Neutrophil (primary cell): ENCODE results near the gene SLC9A3.
"Not testable (repeated sequence)": the region's sequence is repeated elsewhere in the genome, so short reads cannot be mapped to it uniquely, and the experiment has no call there.

Experiments used
- H3K27ac ChIP-seq: fragments of 200-600 bp; sonication (generic); 2 replicates; pipeline ENCODE4 v1.5.1; 2016; ENCODE audit warnings: mild to moderate bottlenecking, moderate library complexity
- H3K27me3 ChIP-seq: fragments of 200-600 bp; sonication (generic); 2 replicates; pipeline ENCODE4 v1.6.0; 2016; ENCODE audit warnings: mild to moderate bottlenecking
- H3K36me3 ChIP-seq: fragments of 200-600 bp; sonication (generic); 2 replicates; pipeline ENCODE4 v1.5.1; 2017
- H3K4me1 ChIP-seq, 2 experiments: fragments of 200-600 bp in 1 of 2; sonication (generic) in 1 of 2; 1 replicate in 1 of 2; 2 replicates in 1 of 2; pipeline versions ENCODE4 v1.5.1 to v1.6.1; 2013 to 2016; ENCODE audit warnings: low read depth in 1 of 2, low read length in 1 of 2, mild to moderate bottlenecking in 1 of 2, moderate library complexity in 1 of 2; ENCODE audit not compliant: control insufficient read depth in 1 of 2, insufficient read depth in 1 of 2
- H3K4me3 ChIP-seq, 2 experiments: fragments of 200-600 bp in 1 of 2; sonication (generic) in 1 of 2; 1 replicate in 1 of 2; 2 replicates in 1 of 2; pipeline ENCODE4 v1.5.1; 2013 to 2016; ENCODE audit warnings: low read depth in 1 of 2, low read length in 1 of 2, mild to moderate bottlenecking in 1 of 2, moderate library complexity in 1 of 2
- H3K9me3 ChIP-seq: fragments of 200-600 bp; sonication (generic); 2 replicates; pipeline ENCODE4 v1.5.1; 2016
- TF ChIP-seq, protein P1 (sequence below): fragments of 200-600 bp; sonication (generic); IDR thresholded peaks from 2 replicates; pipeline ENCODE4 v1.5.1; 2016; ENCODE audit warnings: antibody characterized with exemption

Gene SLC9A3

DNA sequence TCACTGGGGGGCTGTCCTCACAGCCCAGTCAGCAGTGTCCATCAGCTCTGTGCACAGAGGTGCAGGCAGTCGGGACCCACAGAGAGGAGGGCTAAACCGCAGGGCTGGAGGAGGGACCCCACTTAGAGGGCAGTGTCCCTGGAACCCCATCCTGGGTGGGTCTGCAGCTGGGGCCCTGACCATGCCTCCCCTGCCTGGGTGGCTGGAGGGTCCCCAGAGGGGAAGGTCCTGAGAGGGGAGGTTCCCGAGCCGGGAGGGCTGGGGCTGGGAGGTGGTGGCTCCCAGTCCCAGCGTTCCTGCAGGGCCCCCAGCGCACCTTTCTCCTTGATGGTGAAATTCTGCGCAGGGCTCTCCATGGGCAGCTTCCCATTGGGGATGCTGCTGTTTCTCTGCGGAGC is 48.5 kb downstream of the SLC9A3 start:
- Histone ChIP-seq H3K4me1 (peaks cover 19 to 24% of the 10 kb centered on the region in 2 experiments), H3K4me3 (no peak overlapping the region), H3K9me3 (no peaks in the 10 kb centered on the region), H3K27ac (no peak overlapping the region), H3K36me3 (peaks cover 6% of the 10 kb centered on the region), H3K27me3 (peaks cover 72% of the 10 kb centered on the region)
- TF ChIP-seq, protein P1, sequence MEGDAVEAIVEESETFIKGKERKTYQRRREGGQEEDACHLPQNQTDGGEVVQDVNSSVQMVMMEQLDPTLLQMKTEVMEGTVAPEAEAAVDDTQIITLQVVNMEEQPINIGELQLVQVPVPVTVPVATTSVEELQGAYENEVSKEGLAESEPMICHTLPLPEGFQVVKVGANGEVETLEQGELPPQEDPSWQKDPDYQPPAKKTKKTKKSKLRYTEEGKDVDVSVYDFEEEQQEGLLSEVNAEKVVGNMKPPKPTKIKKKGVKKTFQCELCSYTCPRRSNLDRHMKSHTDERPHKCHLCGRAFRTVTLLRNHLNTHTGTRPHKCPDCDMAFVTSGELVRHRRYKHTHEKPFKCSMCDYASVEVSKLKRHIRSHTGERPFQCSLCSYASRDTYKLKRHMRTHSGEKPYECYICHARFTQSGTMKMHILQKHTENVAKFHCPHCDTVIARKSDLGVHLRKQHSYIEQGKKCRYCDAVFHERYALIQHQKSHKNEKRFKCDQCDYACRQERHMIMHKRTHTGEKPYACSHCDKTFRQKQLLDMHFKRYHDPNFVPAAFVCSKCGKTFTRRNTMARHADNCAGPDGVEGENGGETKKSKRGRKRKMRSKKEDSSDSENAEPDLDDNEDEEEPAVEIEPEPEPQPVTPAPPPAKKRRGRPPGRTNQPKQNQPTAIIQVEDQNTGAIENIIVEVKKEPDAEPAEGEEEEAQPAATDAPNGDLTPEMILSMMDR = no peak

DNA sequence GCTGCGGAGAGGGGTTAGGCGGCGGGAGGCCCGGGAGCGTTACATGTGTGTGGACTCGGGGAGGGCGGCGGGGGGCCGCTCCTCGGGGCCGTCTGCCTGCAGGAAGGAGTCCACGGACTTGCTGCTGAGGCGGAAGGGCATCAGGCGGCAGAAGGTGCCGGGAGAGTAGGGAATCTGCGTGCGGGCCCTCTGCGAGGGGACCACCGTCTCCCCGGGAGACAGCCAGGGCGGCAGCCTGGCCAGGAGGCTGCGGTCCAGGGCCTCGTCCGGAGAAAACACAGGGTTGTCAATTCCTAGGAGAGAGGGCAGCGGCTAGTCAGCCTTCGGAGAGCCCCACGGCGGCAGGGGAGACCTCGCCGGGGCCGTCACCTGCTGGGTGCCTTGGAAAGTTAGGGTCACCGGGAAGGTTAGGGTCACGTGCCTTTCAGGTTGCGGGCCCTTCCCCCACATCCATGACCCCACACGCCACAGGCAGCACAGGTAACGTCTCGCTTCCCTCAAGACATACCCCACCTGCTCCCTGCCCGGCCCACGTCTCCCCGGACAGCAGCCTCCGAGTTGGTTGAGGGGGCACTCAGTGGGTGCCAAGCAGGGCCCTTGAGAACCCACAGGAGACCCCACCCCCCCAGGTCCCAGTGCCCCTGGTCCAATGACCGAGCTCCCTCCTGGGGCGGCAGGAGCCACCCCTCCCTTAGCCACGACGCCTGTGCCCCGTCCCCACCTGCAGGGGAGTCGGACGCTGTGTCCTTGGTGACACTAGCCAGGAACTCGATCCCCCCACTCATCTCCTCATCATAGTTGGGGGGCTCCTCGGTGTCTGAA is 49.2 kb downstream of the SLC9A3 start:
- no peak overlapping the region for H3K27ac ChIP-seq
- H3K4me1 ChIP-seq = peaks cover 19 to 24% of the 10 kb centered on the region in 2 experiments

DNA sequence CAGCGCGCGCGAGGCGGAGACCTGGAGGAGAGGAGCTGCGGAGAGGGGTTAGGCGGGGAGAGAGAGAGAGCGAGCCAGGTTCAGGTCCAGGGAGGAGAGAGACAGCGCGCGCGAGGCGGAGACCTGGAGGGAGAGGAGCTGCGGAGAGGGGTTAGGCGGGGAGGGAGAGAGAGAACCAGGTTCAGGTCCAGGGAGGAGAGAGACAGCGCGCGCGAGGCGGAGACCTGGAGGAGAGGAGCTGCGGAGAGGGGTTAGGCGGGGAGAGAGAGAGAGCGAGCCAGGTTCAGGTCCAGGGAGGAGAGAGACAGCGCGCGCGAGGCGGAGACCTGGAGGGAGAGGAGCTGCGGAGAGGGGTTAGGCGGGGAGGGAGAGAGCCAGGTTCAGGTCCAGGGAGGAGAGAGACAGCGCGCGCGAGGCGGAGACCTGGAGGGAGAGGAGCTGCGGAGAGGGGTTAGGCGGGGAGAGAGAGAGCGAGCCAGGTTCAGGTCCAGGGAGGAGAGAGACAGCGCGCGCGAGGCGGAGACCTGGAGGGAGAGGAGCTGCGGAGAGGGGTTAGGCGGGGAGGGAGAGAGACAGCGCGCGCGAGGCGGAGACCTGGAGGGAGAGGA is 49.9 kb downstream of the SLC9A3 start:
- peaks cover 61% of the 10 kb centered on the region for H3K27me3 ChIP-seq
- peaks cover 17% of the 10 kb centered on the region for H3K36me3 ChIP-seq
- not testable (repeated sequence) for H3K9me3 ChIP-seq, H3K27ac ChIP-seq
- peaks cover 19 to 24% of the 10 kb centered on the region in 2 experiments for H3K4me1 ChIP-seq
- H3K4me3 ChIP-seq = peak overlapping the region; percentile 70 to 83

More for the DNA sequence above, 49.2 kb downstream of the SLC9A3 start:
- H3K36me3 ChIP-seq = peaks cover 12% of the 10 kb centered on the region
- H3K9me3 ChIP-seq = no peaks in the 10 kb centered on the region
- H3K4me3 ChIP-seq = no peak overlapping the region
- TF ChIP-seq, protein P1 = no peak
- H3K27me3 ChIP-seq = peaks cover 68% of the 10 kb centered on the region

DNA sequence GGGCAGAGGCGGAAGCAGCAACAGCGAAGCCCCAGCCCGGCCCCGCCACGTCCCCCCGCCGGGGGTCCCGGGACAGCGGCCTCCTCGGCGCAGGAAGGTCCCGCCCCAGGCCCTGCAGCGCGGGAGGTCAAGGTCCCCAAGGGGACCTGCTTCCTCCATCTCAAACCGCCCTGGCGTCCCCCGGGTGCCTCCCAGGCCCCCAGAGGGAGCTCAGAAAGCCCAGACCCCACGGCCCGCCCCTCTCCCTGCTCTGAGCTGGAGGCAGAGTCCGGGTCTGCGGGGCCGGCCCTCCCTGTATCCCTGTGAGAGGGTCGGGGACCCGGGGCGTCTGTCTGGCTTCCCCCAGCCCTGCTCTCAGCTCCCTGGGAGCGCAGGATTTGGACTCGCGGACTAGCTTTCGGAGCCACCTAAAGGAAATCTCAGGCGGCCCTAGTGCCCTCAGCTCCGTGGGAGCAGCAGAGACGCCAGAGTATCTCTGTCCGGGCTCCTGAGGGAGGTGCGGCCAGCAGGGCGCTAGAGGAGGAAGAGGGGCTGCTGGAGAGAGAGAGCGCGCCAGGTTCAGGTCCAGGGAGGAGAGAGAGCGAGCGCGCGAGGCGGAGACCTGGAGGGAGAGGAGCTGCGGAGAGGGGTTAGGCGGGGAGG is 50.6 kb downstream of the SLC9A3 start:
- Histone ChIP-seq H3K27ac (peak overlapping the region; percentile 35), H3K36me3 (peaks cover 24% of the 10 kb centered on the region), H3K4me1 (peaks cover 19 to 24% of the 10 kb centered on the region in 2 experiments), H3K27me3 (peaks cover 54% of the 10 kb centered on the region), H3K4me3 (peak overlapping the region; percentile 70 to 83), H3K9me3 (no peaks in the 10 kb centered on the region)
- TF ChIP-seq, protein P1 = no peak

DNA sequence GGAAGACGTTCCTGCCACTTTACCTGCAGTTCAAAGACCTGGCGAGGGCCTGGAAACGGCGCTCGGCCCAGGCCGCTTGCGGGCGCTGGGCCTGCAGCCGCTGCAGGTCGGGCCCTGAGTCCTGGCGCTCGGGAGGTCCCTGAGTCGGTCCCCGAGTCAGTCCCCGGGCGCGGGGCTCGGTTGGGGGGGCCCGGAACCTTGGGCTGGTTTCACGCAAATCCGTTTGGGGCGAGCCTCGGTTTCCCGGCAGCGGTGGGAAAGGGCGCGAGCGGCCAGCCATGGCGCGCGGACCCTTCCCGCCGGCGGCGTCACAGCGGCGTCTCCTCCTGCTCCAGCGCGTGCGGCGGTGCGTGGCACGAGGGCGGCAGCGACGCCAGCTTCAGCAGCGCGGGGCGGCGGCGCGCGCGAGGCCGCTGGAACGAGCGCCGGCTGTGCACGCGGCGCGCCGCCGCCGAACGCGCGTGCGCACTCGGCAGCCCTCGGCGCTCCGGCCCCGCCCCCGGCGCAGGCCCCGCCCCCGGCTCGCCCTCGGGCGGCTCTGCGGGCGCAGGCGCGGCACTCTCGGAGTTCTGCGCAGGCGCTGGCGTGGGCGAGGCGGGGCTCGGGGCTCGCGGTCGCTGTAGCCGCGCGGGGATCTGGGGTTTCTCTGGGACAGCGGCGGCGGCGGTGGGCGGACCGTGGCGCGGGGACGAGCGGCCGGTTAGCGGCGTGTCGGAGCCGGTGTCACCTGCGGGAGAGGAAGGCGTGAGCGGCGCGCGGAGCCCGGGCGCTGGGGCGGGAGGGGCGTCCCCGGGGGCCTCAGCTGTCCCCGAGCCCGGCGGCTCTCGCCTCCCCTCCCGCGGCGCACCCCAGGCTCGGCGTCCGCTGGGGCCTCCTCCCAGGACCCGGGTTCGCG is 51.3 kb downstream of the SLC9A3 start:
- peak overlapping the region; percentile 70 to 98 for H3K4me3 ChIP-seq
- TF ChIP-seq, protein P1 = peak; percentile 32
- H3K9me3 ChIP-seq = no peaks in the 10 kb centered on the region
- peaks cover 46% of the 10 kb centered on the region for H3K27me3 ChIP-seq
- peak overlapping the region; percentile 68 for H3K27ac ChIP-seq
- H3K4me1 ChIP-seq = peaks cover 19 to 24% of the 10 kb centered on the region in 2 experiments
- peaks cover 28% of the 10 kb centered on the region for H3K36me3 ChIP-seq
